ENCODE data around the gene ZNF407. TPM values are rescaled to one million over a fixed set of nuclear protein-coding genes. Genes with fewer than 3 reads are reported as not detected.

The ZNF407 gene
- total RNA-seq, 1 donor from 2014 or later, result 14.2 TPM

- no peak for TF ChIP-seq CTCF (IDR thresholded peaks at IDR 0.05)
Measured at GRCh38 chr18:74981476-74981875, 383.8 kb downstream of the ZNF407 start.

GRCh38 chr18:74982946-74983635 is 385.4 kb downstream of the ZNF407 start:
- Mint-ChIP-seq H3K27ac (ENCODE audit: unreplicated experiment) (no peak overlapping the region), H3K27me3 (ENCODE audit: unreplicated experiment) (no peaks in the 10 kb centered on the region), H3K4me3 (ENCODE audit: unreplicated experiment) (no peak overlapping the region), H3K4me1 (ENCODE audit: unreplicated experiment) (no peaks in the 10 kb centered on the region), H3K9me3 (ENCODE audit: unreplicated experiment) (no peaks in the 10 kb centered on the region), H3K36me3 (ENCODE audit: unreplicated experiment) (no peaks in the 10 kb centered on the region)
- DNase-seq (ENCODE audit: extremely low spot score, unreplicated experiment), result no peak
- no peak for TF ChIP-seq CTCF (IDR thresholded peaks at IDR 0.05)

More at GRCh38 chr18:74981476-74981875, 383.8 kb downstream of the ZNF407 start:
- DNase-seq (ENCODE audit: extremely low spot score, unreplicated experiment), result no peak
- Mint-ChIP-seq H3K27ac (ENCODE audit: unreplicated experiment) (no peak overlapping the region), H3K4me3 (ENCODE audit: unreplicated experiment) (no peak overlapping the region), H3K4me1 (ENCODE audit: unreplicated experiment) (no peaks in the 10 kb centered on the region), H3K27me3 (ENCODE audit: unreplicated experiment) (no peaks in the 10 kb centered on the region), H3K36me3 (ENCODE audit: unreplicated experiment) (no peaks in the 10 kb centered on the region), H3K9me3 (ENCODE audit: unreplicated experiment) (no peaks in the 10 kb centered on the region)

- DNase-seq (ENCODE audit: extremely low spot score, unreplicated experiment), result no peak
- Mint-ChIP-seq H3K36me3 (ENCODE audit: unreplicated experiment) (no peaks in the 10 kb centered on the region), H3K4me3 (ENCODE audit: unreplicated experiment) (no peak overlapping the region), H3K27ac (ENCODE audit: unreplicated experiment) (no peak overlapping the region), H3K27me3 (ENCODE audit: unreplicated experiment) (no peaks in the 10 kb centered on the region), H3K4me1 (ENCODE audit: unreplicated experiment) (peaks cover 20% of the 10 kb centered on the region), H3K9me3 (ENCODE audit: unreplicated experiment) (no peaks in the 10 kb centered on the region)
- TF ChIP-seq CTCF (IDR thresholded peaks at IDR 0.05), result no peak
Measured at GRCh38 chr18:74989134-74989533, 391.5 kb downstream of the ZNF407 start.

GRCh38 chr18:74990563-74991081 is 393.0 kb downstream of the ZNF407 start:
- Mint-ChIP-seq H3K27ac (ENCODE audit: unreplicated experiment) (peak overlapping the region; percentile 75), H3K36me3 (ENCODE audit: unreplicated experiment) (no peaks in the 10 kb centered on the region), H3K4me1 (ENCODE audit: unreplicated experiment) (peaks cover 35% of the 10 kb centered on the region), H3K27me3 (ENCODE audit: unreplicated experiment) (no peaks in the 10 kb centered on the region), H3K4me3 (ENCODE audit: unreplicated experiment) (no peak overlapping the region), H3K9me3 (ENCODE audit: unreplicated experiment) (no peaks in the 10 kb centered on the region)
- DNase-seq (ENCODE audit: extremely low spot score, unreplicated experiment), result no peak
- TF ChIP-seq CTCF (IDR thresholded peaks at IDR 0.05), result no peak

GRCh38 chr18:74994502-74995418 is 397.1 kb downstream of the ZNF407 start:
- Mint-ChIP-seq H3K4me1 (ENCODE audit: unreplicated experiment) (peaks cover 47% of the 10 kb centered on the region), H3K4me3 (ENCODE audit: unreplicated experiment) (peak overlapping the region; percentile 49), H3K36me3 (ENCODE audit: unreplicated experiment) (no peaks in the 10 kb centered on the region), H3K9me3 (ENCODE audit: unreplicated experiment) (no peaks in the 10 kb centered on the region), H3K27ac (ENCODE audit: unreplicated experiment) (peak overlapping the region; percentile 83), H3K27me3 (ENCODE audit: unreplicated experiment) (no peaks in the 10 kb centered on the region)
- no peak for TF ChIP-seq CTCF (IDR thresholded peaks at IDR 0.05)
- no peak for DNase-seq (ENCODE audit: extremely low spot score, unreplicated experiment)
